Fibroblast of skin of left quadriceps (primary cell): Measurements from ENCODE around the gene ALDH5A1.

Experiments used
- DNase-seq, 2 experiments: peaks; one replicate each; pipeline ENCODE4 v3.0.0-alpha.2; 2013; ENCODE audit warnings: low read depth in 2 of 2

Gene ALDH5A1

DNA sequence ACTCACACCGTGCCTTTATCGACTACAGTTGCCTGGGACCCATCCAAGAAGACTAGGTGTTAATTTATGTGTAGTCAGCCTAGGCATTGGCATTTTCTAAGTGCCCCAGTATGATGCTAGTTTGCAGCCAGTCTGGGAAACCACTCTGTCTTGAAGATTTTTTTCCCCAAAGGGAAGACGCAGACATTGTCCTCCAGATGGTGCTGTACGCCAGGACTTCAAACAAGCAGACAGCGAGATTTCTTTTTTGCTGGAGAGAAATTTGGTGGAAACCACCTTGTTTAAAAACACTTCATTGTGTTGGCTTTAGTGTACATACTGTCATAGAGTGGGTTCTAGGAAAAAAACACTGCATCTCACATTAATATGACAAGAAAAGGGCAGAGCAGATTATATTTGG lies 30.0 kb downstream of the ALDH5A1 start:
- DNase-seq = peak in 1 of 2 experiments; percentile 9

DNA sequence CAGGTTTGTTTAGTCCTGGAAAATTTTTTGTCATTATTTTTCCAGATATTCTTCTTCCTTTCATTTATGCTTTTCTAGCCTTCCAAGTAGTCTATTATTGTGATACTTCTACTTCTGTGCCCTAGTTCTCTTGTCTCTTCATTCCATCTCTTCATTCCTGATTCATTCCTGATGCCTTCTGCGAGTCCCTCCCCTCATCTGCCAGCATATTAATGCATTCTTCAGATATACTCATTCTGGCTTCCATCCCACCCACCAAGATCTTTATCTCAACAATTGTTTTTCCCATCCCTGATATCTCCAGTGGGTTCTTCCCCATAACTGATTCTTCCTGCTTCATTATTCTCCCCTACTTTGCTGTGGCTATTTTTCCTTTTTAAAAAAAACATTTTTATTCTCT lies 35.2 kb downstream of the ALDH5A1 start:
- no peak for DNase-seq

DNA sequence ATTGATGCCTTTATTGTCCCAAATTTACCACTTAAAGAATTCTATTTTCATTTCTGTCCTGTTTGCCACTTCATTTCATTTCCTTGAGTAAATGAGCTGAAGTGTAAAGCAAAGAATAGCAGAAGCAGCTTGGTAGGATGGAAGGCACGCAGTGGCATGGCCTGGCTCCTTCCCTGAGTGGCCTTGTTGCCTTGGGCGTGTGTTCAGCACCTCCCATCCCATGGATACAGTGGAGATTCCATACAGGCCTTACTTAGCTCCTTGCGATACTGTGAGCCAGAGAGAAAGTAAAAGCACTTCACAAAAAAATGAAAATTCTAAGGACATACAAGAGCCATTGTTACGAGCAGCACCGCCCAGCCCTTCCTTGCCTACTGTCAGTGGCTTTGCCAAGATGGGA lies 39.6 kb downstream of the ALDH5A1 start:
- no peak for DNase-seq

DNA sequence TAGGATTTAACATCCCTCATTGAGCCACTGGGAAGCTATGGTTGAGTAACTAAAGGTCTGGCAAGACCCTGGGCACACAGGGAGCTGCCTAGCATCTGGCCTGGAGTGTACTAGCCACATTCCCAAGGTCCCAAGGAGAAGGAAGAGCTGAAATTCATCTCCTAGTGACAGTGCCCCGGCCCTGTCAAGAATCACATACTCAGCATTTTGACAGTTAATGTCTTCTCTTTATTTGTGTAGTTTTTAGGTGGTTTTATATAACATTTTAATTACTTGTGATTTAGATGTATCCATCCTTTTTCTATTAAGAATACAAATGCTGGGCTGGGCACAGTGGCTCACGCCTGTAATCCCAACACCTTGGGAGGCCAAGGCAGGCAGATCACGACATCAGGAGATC lies 40.4 kb downstream of the ALDH5A1 start:
- DNase-seq = no peak

DNA sequence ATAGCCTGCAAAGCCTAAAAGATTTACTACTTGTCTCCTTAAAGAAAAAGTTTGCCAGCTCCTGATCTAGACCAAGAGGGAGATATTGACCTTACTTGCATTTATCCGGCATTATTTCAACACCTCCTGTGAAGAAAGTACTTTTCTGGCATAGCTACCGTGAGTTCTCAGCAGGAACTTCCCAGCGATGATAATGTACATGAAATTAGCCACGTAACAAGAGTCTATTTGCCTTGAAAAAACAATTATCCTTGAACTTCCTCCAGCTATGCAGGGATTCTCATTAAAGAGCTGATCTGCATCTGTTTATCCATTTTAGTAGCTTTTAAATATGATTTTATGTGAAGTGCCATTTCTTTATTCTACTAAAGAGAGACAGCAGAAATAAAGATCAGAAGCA lies 41.7 kb downstream of the ALDH5A1 start:
- no peak for DNase-seq

DNA sequence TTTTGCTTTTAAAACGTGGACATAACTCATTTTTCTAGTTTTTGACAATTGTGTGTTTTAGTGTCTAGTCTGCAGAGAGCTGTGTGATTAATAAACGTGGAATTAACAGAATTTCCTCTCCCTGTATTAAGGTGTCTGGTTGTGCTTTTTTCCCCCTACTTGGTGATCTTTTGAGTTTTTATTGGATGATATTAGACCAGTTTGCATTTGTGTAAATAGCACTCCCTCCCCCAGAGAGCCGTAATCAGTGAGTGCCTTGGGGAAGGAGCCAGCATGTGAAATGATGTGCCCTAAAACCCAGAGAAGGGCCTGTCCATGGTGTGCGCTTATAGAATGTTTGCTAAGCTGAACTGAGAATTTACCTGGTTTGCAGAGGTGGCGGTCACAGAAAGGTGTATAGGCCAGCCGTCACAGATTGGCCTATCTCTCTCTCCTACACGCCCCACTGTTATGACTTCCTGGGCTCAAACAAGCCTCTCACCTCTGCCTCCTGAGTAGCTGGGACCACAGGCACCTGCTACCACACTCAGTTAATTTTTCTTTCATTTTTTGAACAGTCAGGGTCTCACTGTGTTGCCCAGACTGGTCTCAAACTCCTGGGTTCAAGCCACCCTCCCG lies 42.4 kb downstream of the ALDH5A1 start:
- DNase-seq = no peak

DNA sequence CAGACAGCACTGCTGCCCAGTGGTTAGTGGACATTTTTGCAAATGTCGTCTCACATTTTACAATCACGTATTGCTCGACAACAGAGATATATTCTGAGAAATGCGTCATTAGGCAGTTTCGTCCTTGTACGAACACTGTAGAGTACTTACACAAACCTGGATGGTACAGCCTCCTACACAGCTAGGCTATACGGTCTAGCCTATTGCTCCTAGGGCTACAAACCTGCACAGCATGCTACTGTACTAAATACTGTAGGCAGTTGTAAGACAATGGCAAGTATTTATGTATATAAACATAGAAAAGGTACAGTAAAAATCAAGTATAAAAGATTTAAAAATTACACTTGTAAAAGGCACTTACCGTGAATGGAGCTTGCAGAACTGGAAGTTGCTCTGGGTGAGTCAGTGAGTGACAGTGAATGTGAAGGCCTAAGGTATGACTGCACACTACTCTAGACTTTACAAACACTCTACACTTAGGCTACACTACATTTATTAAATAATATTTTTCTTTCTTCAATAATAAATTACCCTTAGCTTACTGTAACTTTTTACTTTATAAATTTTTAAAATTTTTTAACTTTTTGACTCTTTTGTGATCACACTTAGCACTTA lies 43.1 kb downstream of the ALDH5A1 start:
- no peak for DNase-seq

DNA sequence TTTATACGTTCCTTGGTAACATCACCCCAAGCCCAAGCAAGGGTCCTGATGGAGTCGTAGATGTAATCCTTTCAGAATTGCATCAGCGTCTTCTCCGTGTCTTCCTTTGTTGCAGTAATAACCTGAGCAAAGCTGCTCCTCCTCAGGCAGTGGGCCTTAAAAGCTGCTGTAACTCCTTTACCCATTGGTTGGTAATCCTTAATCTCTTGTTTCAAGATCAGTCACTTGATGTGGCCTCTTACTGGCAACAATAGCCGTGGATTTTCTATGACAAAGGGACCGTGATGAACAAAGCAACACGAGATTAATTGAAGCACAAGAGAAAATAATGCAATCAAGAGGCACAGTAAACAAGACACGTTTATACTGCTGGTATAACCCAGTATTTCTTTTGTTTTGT lies 44.6 kb downstream of the ALDH5A1 start:
- DNase-seq = no peak

DNA sequence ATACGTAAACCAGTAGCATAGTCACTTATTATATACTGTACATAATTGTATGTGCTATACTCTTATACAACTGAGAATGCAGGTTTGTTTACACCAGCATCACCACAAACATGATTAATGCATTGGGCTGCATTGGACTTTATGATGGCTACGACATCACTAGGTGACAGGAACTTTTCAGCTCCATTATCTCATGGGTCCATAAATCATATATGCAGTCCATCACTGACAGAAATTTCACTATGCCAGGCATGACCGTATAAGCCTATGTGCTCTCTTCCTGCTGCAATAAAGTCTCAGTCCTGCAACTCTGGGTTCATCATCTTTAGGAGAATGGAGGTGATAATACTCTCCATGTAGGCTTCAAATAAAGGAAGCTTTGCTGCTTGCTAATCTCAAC lies 45.4 kb downstream of the ALDH5A1 start:
- DNase-seq = no peak

DNA sequence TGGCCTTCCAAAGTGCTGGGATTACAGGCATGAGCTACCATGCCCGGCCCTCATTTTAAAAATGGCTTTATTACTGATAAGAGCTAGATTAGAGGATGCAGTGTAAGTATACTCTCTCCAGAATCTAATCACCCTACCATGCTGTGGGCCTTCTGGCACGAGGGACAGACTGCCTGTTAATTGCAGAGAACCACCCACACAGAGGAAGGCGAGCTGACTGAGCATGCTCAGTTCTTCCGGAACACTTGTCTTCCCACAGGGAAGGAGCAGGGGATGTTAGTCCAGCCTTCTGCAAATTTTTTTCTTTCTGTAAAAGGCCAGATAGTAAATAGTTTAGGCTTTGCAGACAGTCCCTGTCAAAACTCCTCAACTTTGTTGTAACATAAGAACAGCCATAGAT lies 48.9 kb downstream of the ALDH5A1 start:
- no peak for DNase-seq

DNA sequence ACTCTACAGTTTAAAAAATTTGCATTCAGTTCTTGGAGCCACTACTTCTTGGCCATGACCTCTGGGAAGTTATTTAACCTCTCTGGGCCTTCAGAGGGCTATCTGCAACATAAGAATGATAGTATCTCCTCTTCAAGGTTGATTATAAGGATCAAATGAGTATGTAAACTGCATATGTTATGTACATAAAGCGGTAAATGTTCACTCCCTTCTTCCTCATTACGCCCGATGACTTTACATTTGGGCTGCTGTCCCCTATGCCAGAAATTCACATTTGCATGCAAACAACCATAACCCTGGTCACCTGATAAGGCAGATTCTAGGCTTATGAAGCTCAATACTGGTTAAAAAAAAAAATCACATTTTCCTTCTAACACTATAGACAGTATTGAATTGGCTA lies 50.4 kb downstream of the ALDH5A1 start:
- DNase-seq = no peak

DNA sequence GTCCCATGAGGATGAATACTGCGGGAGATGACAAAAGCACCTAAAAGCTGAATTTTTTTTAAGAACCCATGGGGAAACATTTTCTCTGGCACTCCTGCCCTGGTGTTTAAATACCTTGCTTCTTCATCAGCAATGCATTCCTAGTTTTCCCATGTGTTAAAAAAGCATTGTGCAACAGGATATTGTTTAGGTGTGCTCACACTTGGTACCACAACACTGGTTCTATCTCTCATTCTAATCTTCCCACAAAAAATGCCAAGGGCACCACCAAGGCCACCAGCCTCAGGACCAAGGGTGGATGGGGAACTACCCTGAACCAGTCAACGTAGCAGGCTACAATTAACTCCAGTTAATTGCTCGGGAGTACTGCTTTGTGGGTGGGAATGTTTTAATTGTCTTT lies 50.9 kb downstream of the ALDH5A1 start:
- DNase-seq = no peak

DNA sequence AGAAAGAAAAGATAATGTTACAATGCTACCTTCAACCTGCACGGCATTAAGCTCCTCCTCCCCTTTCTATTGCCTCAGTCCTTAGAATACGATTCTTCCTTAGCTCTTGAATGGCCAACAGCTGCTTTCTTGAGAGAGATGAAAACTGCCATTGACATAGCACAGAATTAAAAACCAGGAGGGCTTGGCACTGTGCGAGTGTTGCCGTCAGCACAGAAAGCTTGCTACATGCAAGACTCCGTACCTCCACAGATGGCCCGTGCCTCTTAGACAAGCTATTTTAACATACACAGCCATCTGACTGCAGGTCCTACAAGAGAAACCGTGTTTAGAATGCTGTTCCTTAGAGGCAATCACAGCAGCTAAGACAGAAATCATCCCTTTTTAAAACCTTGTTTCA lies 51.7 kb downstream of the ALDH5A1 start:
- no peak for DNase-seq

DNA sequence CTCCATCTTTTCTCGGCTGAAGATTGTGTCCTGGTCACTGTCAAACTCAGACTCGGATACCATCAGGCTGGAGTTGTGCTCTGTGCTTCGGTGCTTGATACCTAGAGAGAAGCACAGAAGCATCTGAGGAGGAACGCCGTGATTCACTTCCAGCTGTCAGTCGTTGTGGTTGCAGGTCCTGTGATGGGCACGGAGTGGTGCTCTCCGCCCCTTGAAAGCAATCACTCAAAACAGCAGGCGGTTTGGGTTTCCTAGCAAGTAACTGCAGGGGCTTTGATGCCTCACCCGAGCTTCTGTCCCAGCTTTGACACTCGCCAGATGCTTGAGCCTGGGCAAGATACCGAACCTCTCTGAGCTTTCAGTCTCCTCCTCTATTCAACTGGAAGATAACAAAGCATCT lies 52.5 kb downstream of the ALDH5A1 start:
- no peak for DNase-seq

DNA sequence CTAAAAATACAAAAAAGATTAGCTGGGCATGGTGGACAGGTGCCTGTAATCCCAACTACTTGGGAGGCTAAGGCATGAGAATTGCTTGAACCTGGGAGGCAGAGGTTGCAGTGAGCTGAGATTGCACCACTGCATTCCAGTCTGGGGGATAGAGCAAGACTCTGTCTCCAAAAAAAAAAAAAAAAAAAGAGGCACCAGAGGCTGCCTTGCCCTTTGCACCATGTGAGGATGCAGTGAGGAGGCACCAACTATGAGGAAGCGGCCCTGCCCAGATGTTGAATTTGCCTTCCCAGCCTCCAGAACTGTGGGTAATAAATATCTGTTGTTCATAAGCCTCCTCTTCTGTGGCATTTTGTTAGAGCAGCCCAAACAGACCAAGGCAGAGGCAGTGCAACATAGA lies 54.4 kb downstream of the ALDH5A1 start:
- DNase-seq = no peak

DNA sequence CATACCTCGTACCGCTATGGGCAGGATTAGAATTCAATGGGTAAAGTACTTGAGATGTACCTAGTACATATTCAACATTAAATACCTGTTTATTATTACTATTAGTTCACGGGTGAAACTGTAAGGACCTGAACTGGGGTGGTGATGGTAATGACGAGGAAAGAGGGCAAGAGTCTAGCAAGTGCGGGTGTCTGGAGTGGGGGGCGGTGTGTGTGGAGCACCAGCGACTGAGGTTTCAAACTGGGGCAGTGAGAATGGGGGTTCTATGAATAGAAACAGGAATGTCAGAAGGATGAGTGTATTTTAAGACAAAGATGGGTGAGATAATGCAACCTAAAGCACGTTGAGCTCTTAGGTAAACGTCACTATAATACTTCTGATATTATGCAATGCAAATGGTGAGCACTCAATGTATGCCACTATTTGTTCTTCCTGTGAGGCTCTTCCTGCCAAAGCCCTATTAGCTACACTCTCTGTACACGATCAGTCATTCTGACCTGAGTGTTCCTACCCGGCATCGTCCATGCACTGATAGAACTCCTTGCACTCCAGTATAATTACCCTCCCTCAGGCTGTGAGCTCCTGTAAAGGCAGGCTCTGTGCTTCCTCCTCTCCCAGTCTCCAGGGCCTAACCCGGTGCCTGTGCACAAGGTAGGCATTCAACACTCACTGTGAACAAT lies 55.0 kb downstream of the ALDH5A1 start:
- DNase-seq = no peak

DNA sequence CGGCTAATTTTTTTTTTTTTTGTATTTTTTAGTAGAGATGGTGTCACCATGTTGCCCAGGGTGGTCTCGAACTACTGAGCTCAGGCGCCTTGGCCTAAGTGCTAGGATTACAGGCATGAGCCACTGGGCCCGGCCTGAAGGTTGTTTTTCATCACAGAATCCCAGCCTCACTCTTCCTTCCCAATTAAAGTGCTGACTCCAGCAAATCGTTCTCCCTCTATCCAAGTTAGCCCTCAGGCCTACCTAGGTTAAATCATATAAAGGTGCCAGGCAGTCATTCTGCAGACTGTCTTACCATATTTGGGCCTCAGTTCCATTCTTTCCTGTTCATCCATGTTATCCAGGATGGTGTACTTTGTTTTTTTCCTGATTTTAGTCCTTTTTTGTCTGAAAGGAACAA lies 56.4 kb downstream of the ALDH5A1 start:
- DNase-seq = no peak

DNA sequence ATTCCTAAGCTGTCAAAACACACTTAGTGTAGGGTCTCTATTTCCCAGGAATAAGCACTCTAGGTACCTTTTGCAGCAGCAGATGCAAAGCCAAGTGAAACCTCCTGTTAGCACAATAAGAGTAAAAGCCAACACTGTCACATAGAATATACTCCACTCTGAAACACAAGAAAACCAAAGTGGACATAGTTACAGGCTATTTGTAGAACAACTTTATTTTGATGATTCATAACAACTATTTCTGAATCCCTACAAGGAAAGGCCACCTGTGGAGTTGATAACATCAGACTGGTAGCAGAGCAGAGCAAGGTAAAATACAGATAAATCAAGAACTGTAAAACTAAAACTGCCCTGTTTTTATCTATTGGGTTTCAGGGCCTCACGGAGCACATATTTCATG lies 59.7 kb downstream of the ALDH5A1 start:
- no peak for DNase-seq

DNA sequence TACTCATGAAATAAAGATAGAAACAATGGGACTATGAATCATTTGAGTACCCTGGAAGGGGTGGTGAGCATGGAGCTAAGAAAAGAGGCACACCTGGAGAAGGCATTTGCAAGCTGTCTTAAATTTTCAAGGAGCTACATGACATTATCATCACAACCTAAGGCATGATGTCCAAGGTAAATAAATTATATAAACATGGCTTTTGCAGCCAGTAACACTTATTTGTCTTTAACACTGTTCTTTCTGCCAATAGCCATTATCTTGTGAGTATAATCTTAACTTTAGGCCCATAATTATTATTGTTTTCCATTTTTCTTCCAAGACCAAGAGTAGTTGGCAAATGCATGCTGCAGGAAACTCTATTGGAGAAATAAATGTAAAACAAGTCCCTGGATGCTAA lies 63.7 kb downstream of the ALDH5A1 start:
- DNase-seq = no peak

DNA sequence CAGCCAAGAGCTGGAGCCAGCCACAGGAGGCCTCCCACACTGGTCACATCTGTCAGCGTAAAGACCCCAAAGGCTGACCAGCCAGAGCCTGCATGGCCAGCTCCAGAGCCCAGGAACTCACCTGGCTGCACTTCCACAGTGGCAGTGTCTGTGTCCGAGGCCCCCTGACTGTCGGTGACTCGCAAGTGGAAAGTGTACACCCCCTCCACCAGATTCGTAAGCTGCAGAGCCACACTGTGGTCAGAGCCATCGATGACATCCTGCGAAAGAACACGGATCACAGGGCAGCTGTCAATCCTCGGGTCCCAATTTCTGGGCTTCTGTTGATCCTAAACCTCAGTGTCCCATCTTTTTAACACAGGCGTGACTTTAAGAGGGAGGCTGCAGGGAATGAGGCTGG lies 69.3 kb downstream of the ALDH5A1 start:
- no peak for DNase-seq

DNA sequence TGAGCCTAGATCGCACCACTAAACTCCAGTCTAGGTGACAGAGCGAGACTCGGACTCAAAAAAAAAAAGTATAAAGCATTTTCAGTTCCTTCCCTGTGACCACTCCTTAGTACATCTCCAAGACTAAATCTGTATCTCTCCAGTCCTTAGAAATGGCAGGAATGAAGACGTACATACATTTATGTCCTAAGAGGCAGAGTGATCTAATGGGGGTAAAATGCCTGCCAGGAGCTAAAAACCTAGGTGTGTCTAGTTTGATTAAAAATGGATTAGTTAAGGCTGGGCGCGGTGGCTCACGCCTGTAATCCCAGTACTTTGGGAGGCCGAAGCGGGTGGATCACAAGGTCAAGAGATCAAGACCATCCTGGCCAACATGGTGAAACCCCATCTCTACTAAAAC lies 70.4 kb downstream of the ALDH5A1 start:
- no peak for DNase-seq

DNA sequence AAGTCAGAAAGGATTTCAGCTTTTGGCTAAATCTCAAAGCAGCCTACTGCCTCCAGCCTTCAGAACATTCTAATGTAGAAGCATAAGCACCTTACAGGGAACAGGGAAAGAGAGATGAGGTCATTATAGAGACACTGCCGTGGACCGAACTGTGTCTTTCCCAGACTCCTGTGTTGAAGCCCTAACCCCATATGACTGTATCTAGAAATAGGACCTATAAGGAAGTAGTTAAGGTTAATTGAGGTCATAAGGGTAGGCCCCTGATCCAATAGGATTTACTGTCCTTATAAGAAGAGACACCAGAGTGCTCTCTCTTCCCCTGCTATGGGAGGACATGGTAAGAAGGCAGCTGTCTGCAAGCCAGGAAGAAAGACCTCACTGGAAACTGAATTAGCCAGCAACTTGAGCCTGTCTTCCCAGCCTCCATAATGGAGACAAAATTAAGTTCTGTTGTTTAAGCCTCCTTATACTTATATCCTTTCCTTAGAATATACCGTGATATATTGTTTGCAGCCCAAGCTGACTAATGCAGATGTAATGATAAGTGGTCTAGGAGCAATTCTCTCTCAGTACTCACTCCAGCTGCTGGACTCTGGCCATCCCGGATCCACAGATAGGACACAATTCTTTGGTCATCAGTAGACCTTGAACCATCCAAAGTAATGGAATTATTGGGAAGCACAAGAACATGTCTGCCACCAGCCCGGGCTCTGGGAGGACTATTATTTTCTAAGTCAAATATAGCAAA lies 71.4 kb downstream of the ALDH5A1 start:
- no peak for DNase-seq

DNA sequence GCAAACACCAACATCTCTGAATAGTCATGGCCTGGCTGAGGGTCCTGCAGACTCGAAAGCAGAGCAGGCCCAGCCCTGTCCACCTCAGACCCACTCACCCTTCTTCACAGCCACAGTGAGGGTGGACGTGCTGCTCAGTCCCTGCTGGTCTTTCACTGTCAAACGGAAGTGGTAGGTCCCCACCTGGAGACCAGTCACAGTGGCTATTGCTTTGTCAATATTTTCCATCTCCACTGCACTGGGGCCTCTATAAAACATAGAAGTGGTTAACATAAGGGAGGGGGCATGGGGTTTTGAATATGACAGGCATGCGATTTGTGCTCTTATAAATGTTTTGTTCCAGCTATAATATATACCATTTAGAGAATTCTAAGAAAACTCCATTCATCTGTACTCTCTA lies 73.9 kb downstream of the ALDH5A1 start:
- DNase-seq = no peak
